Left renal pelvis (tissue), 4 donors: ENCODE measurements around the gene PFN3. TPM values are rescaled to one million over a fixed set of nuclear protein-coding genes. Genes with fewer than 3 reads are reported as not detected.
"Not testable (repeated sequence)": the region's sequence is repeated elsewhere in the genome, so short reads cannot be mapped to it uniquely, and the experiment has no call there.

Experiments
- DNase-seq, 4 donors: peaks; one replicate each; pipeline ENCODE4 v3.0.0-alpha.2; 2013; ENCODE audit warnings: low read depth in 4 of 4, low spot score in 3 of 4
- polyA plus RNA-seq, 4 donors: library from polyadenylated mRNA; unstranded; fragments of 120-200 nt; gene quantifications; one replicate each; pipeline ENCODE4 v1.2.1, GENCODE V29; 2013; ENCODE audit not compliant: insufficient read length in 4 of 4

The PFN3 gene
- polyA plus RNA-seq, 4 donors, result 0.26 to 2.6 (median 1.5) TPM; not detected in 1

- DNase-seq, result no peak
These were observed 22.3 kb downstream of the PFN3 start for GRCh38 chr5:177377851-177378776.

- DNase-seq, result no peak
These were observed 24.4 kb downstream of the PFN3 start for GRCh38 chr5:177376107-177376506.

DNA sequence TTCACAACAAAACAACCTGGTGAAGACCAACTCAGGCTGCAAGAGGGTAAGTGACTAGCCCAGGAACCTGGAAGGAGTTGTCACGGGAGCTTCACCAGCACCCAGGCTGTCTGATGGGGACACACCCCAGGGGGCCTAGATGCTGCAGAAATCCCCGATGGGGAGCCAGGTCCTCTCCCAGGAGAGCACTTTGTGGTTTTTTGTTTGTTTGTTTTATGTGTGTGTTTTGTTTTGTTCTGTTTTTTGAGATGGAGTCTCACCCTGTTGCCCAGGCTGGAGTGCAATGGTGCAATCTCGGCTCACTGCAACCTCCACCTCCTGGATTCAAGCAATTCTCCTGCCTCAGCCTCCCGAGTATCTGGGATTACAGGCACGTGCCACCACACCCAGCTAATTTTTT, 24.9 kb downstream of the PFN3 start:
- DNase-seq, result not testable (repeated sequence)

- no peak for DNase-seq
These were observed 26.2 kb downstream of the PFN3 start for GRCh38 chr5:177374211-177374610.

- DNase-seq, result no peak
These were observed 26.7 kb downstream of the PFN3 start for GRCh38 chr5:177373806-177374205.

DNA sequence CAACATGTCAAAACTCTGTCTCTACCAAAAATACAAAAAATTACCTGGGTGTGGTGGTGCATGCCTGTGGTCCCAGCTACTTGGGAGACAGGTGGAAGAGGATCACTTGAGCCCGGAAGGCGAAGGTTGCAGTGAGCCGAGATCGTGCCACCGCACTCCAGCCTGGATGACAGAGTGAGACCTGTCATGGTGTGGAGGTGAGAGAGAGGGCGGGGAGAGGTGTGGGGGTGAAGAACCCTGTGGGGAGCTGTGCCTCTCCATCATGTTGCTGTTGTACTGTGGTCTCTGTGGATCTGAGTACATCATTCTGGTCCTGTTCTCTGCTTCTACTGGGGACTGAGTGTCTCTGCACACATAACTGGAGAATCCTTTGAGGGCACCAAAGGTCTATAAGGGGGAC, 27.6 kb downstream of the PFN3 start:
- no peak for DNase-seq

DNA sequence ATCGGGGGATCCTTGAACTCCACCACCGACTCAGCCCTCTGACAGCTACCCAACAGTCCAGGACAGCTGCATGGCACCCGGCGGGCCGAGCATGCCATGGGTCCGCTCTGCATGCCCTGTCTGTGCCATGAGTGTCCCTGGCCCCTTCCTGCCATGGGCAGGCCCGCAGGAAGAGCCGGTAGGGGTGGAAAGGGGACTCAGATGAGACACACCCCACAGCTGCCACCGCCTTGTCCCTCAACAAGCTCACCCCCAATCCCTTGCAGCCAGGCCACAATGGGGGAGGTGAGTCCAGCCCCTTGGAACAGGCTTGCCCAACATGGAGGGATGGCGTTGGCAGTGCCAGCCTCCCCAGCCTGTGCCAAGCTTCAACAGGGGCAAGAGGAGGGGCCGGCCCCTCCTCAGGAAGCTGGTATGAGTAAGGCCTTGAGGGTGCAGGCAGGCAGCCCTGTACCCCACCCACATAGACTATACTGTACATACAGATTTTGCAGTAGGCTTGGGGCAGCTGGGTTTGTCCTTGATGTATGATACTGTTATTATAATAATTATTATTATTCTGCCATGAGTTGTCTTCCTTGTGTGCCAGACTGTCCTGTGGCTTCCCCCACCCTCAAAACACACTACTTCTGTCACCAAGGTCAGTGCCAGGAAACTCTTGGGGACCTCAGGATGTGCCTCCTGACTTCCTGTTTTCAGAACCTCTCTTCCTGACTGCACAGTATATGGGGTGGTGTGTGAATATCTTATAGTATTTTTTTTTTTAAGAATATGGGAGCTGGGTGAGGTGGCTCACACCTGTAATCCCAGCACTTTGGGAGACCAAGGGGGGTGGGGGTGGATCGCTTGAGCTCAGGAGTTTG, 28.2 kb downstream of the PFN3 start:
- DNase-seq, result no peak

DNA sequence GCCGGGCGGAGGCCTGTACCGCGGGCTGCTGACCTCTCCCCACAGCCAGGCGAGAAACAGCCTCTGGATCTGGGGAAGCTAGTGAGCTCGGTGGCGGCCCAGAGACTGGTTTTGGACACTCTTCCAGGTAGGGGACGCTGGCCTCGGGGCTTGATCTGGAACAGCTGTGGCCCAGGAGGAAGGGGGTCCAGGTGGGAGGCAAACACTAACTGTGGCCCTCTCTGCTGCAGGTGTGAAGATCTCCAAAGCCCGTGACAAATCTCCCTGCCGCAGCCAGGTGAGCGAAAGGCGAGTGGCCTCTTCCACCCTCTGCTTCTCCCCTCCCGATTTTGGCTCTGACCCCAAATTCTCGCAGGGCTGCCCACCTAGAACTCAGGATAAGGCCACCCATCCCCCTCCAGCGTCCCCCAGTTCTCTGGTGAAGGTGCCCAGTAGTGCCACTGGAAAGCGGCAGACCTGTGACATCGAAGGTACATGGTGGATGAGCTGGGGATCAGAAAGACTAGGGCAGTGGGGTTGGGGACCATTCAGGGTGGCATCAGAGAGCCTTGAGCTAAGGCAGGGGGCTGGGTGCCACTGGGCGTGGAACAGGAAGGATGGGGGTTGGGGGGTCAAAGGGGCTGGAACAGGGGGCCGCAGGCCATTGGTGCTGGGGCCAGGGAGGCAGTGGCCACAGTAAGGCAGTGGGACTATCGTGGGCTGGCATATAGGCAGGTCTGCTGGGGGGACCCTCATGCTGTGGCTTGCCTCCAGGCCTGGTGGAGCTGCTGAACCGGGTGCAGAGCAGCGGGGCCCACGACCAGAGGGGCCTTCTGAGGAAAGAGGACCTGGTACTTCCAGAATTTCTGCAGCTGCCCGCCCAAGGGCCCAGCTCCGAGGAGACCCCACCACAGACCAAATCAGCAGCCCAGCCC, 29.1 kb downstream of the PFN3 start:
- no peak for DNase-seq

DNA sequence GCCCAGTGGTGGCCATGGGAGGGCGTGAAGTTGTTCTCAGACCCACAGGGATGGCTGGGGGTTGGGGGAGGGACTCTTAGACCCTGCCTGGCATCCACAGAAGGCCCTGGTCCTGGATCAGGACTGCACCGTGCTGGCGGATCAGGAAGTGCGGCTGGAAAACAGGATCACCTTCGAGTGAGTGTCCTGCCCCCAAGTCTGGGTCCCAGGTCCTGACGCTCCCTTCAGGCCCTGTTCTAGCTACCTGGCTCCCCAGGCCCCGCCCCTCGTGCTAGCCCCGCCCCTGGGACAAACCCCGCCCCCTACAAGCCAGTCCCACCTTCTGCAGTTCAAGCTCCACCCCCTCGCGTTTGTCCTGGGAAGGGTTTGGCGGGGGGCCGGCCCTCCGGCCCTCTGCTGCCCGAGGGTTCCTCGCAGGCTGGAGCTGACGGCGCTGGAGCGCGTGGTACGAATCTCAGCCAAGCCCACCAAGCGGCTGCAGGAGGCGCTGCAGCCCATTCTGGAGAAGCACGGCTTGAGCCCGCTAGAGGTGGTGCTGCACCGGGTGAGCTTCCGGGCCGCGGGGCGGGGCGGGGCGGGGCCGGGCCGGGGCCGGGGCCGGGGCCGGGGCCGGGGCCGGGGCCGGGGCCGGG, 29.9 kb downstream of the PFN3 start:
- DNase-seq, result peak in 2 of 4 donors; percentile 53 to 72

DNA sequence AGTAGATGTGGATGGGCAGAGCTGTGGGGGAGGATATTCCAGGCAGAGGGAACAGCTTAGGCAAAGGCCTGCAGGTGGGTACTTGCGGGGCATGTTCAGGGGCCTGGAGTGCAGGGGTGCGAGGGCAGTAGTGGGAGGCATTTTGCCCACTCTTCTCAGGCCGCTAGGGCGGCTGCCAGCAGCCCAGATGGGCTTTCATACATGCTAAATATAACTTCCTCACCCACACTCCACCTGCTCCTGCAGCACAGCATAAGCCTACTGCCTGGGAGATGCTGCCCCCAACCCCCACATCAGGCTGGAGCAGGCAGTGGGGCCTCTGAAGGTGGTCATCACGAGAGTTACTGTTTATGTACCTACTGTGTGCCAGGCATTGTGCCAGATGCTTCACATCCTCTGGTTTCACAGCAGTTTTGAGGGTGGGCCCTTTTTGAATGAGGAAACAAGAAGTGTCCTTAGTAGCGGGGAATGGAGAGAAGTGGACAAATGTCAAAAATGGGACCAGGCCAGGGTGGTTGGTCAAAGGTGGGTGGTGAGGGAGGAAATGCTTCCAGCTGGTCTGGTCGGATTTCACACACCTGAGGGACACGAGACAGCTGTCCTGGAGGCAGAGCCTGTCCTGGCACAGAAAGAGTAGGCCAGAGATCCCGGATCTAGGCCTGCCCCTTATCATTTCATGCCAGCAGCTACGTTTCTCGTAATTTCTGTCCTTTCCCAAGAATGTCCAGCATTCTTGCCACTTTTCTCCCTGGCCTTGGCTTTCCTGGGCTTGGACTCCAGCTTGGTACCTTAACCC, 30.6 kb downstream of the PFN3 start:
- DNase-seq, result no peak

- DNase-seq, result no peak
These were observed 31.4 kb downstream of the PFN3 start for GRCh38 chr5:177368869-177369644.

DNA sequence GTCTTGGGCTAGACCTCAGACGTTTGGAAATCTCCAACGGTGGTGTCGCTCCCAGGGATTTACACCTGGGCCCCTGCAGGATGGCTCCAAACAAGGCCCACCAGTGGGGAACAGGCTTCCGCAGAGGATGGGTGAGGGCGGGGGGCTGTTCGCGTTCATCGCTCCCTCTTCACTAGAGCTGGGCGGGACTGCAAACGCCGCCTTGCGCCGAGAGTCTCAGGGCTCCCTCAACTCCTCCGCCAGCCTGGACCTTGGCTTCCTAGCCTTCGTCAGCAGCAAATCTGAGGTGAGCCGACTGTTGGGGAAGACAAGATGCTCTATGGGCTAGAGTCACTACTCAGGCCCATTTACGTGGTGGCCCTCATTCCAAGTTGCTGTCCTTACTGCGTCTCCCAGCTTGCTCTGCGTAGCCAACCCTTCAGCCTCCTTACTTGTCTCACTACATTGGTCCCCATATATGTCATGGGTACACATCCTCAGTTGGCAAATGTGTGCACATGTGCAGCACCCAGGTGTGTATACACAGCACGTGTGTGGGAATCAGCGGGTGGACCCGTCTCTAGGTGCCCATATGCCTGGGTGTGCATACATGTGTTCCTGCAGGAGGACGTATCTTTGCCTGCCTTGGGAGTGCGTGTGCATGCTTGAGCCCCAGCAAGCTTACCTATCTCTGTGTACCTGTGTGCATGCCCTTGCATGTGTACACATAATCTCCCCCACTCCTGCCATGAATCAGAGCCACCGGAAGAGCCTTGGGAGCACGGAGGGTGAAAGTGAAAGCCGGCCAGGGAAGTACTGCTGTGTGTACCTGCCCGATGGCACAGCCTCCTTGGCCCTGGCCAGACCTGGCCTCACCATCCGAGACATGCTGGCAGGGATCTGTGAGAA, 32.2 kb downstream of the PFN3 start:
- DNase-seq, result no peak

GRCh38 chr5:177367323-177367848, 33.1 kb downstream of the PFN3 start:
- DNase-seq, result no peak

- peak; percentile 77 to 84 (median 80) for DNase-seq
These were observed 33.7 kb downstream of the PFN3 start for GRCh38 chr5:177366528-177367322.

DNA sequence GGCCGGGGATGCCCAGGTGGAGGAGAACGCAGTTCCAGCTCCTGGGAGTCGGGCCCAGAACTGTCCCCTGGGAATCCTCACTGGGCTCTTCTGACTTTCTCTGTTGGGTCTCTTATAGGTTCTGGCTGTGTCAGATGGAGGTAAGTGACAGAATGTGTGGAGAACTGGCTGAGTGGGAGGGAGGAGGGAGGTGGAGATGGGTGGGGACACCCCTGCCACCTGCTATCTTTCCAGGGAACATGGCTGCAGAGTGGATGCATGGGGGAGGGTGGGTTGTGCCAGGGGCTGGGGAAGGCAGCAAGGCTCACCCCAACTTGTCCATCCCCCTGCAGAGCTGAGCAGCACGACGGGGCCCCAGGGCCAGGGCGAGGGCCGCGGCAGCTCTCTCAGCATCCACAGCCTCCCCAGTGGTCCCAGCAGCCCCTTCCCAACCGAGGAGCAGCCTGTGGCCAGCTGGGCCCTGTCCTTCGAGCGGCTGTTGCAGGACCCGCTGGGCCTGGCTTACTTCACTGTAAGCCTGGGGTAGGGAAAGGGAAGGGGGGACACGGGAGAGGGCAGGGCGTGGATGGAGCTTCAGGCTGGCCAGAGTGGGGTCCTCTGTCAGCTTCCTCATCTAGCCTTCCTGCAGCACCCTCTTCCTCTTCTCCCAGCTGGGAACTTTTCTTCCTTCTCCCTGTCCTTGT, 34.5 kb downstream of the PFN3 start:
- DNase-seq, result no peak
